CD4-positive, alpha-beta memory T cell (primary cell): ENCODE data around the gene SCN2B. TPM values are rescaled to one million over a fixed set of nuclear protein-coding genes. Genes with fewer than 3 reads are reported as not detected.

Experiments used
- CTCF ChIA-PET: fragments of 350-600 bp; sonication (Branson Sonifier 250); formaldehyde crosslinking; loops from one replicate; lab custom pipeline; 2021; ENCODE audit warnings: inconsistent platforms; ENCODE audit not compliant: partially characterized antibody; lab: Charles Lee
- POLR2A ChIA-PET: fragments of 350-600 bp; sonication (Branson Sonifier 250); formaldehyde crosslinking; loops from one replicate; lab custom pipeline; 2021; ENCODE audit not compliant: partially characterized antibody; lab: Charles Lee
- DNase-seq, 5 donors: peaks; one replicate each; pipeline versions ENCODE4 v3.0.0 to v3.0.0-alpha.2; 2020 to 2022; ENCODE audit warnings: mixed read lengths in 1 of 5
- H3K27ac ChIP-seq: one replicate; pipeline ENCODE4 v1.7.0; 2013; ENCODE audit warnings: low read depth, low read length
- H3K27me3 ChIP-seq: 2 replicates; pipeline ENCODE4 v1.7.0; 2013; ENCODE audit warnings: mild to moderate bottlenecking, low read length, moderate library complexity; ENCODE audit not compliant: insufficient read depth
- H3K36me3 ChIP-seq: 2 replicates; pipeline ENCODE4 v1.7.0; 2013; ENCODE audit warnings: mild to moderate bottlenecking, low read length, moderate library complexity; ENCODE audit not compliant: insufficient read depth
- H3K4me1 ChIP-seq: 2 replicates; pipeline ENCODE4 v1.7.0; 2013; ENCODE audit warnings: mild to moderate bottlenecking, low read length, moderate library complexity; ENCODE audit not compliant: insufficient read depth
- H3K4me3 ChIP-seq, 2 donors: one replicate each; pipeline ENCODE4 v1.7.0; 2013; ENCODE audit warnings: low read length in 2 of 2, mild to moderate bottlenecking in 1 of 2
- H3K9me3 ChIP-seq, 2 donors: one replicate each; pipeline ENCODE4 v1.7.0; 2013; ENCODE audit warnings: low read length in 2 of 2, control low read depth in 1 of 2; ENCODE audit not compliant: control insufficient read depth in 1 of 2
- H3K27ac Mint-ChIP-seq, 7 donors: one replicate each; pipeline ENCODE4 v1.8.0; 2020 to 2021; ENCODE audit warnings: mixed read lengths in 7 of 7, mild to moderate bottlenecking in 6 of 7, inconsistent platforms in 3 of 7, moderate library complexity in 3 of 7
- H3K27me3 Mint-ChIP-seq, 2 donors: one replicate each; pipeline ENCODE4 v1.8.0; 2020 to 2021; ENCODE audit warnings: mixed read lengths in 2 of 2
- H3K36me3 Mint-ChIP-seq, 2 donors: one replicate each; pipeline ENCODE4 v1.8.0; 2020 to 2021; ENCODE audit warnings: mixed read lengths in 2 of 2, inconsistent platforms in 1 of 2, mild to moderate bottlenecking in 1 of 2
- H3K4me1 Mint-ChIP-seq, 4 donors: one replicate each; pipeline ENCODE4 v1.8.0; 2020 to 2021; ENCODE audit warnings: mixed read lengths in 4 of 4, mild to moderate bottlenecking in 1 of 4
- H3K4me3 Mint-ChIP-seq, 8 donors: one replicate each; pipeline ENCODE4 v1.8.0; 2020 to 2021; ENCODE audit warnings: mixed read lengths in 8 of 8, mild to moderate bottlenecking in 7 of 8, moderate library complexity in 6 of 8, inconsistent platforms in 3 of 8
- H3K9me3 Mint-ChIP-seq, 8 donors: one replicate each; pipeline ENCODE4 v1.8.0; 2020 to 2021; ENCODE audit warnings: mixed read lengths in 8 of 8, mild to moderate bottlenecking in 5 of 8, inconsistent platforms in 3 of 8, moderate library complexity in 1 of 8
- intact Hi-C: fragments of 100-400 bp; cut with micrococcal nuclease; formaldehyde crosslinking; loops from one replicate; pipeline ENCODE4 v1.15.1; 2023
- polyA plus RNA-seq, 2 donors: library from polyadenylated mRNA; unstranded; fragments of 300-500 nt; fragmentation: Illumina TruSeq; gene quantifications; one replicate each; pipeline ENCODE4 v1.2.3, GENCODE V29; 2021
- total RNA-seq, 2 experiments: library from RNA; stranded (reverse); gene quantifications; one replicate each; pipeline ENCODE4 v1.2.3, GENCODE V29; 2021

Gene SCN2B
- total and polyA plus RNA-seq, 4 experiments from 2014 or later, result not detected

GRCh38 chr11:118138839-118139420, 37.5 kb downstream of the SCN2B start:
- H3K36me3 ChIP-seq, result no peaks in the 10 kb centered on the region
- no peak for DNase-seq
- H3K4me1 ChIP-seq, result no peaks in the 10 kb centered on the region
- Mint-ChIP-seq H3K9me3 (no peaks in the 10 kb centered on the region), H3K4me3 (no peak overlapping the region), H3K27ac (peak overlapping the region in 1 of 7 donors; percentile 18), H3K4me1 (no peaks in the 10 kb centered on the region), H3K36me3 (no peaks in the 10 kb centered on the region), H3K27me3 (peaks cover 48 to 51% of the 10 kb centered on the region in 2 donors)
- H3K27me3 ChIP-seq, result no peaks in the 10 kb centered on the region
- no peak overlapping the region for H3K27ac ChIP-seq
- no peaks in the 10 kb centered on the region for H3K9me3 ChIP-seq
- no peak overlapping the region for H3K4me3 ChIP-seq
- intact Hi-C loops, result no loop called here
- CTCF ChIA-PET, result interaction anchor here (3.3 kb wide), 1 partner anchor 33 kb away, joined by 21 read pairs; no protein-coding TSS in a partner anchor
- POLR2A ChIA-PET, result no interaction called here

- Mint-ChIP-seq H3K4me1 (no peaks in the 10 kb centered on the region), H3K36me3 (no peaks in the 10 kb centered on the region), H3K27ac (no peak overlapping the region), H3K27me3 (peaks cover 29 to 37% of the 10 kb centered on the region in 2 donors), H3K4me3 (no peak overlapping the region), H3K9me3 (no peaks in the 10 kb centered on the region)
- Histone ChIP-seq H3K27me3 (no peaks in the 10 kb centered on the region), H3K4me1 (no peaks in the 10 kb centered on the region), H3K36me3 (no peaks in the 10 kb centered on the region), H3K27ac (no peak overlapping the region), H3K9me3 (no peaks in the 10 kb centered on the region), H3K4me3 (no peak overlapping the region)
- no peak for DNase-seq
- ChIA-PET CTCF (no interaction called here), POLR2A (no interaction called here)
- intact Hi-C loops, result no loop called here
These were observed 39.6 kb downstream of the SCN2B start for GRCh38 chr11:118136801-118137200.

DNA sequence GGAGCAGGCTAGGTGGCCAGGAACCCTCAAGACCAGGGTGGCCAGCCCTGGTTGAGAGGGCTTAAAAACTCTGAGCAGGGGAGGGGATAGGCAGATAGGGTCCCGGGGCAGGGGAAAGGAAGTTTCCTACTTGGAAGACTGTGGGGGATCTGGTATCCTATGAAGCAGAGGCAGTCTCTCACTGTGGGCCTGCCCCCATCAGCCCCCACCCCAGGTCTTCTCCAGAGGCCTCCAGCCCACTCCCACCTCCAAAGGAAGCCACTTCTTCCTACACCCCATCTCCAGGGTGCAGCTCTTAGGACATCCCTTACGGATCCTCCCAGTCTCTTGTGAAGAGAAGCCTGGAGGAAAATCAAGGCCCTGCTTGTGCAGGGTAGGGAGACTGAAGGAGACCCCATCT, 40.1 kb downstream of the SCN2B start:
- ChIA-PET POLR2A (no interaction called here), CTCF (no interaction called here)
- no peak for DNase-seq
- no peaks in the 10 kb centered on the region for H3K36me3 ChIP-seq
- intact Hi-C loops, result no loop called here
- Mint-ChIP-seq H3K4me3 (no peak overlapping the region), H3K9me3 (no peaks in the 10 kb centered on the region), H3K36me3 (no peaks in the 10 kb centered on the region), H3K27me3 (peaks cover 26 to 33% of the 10 kb centered on the region in 2 donors), H3K4me1 (no peaks in the 10 kb centered on the region), H3K27ac (no peak overlapping the region)
- no peak overlapping the region for H3K4me3 ChIP-seq
- no peak overlapping the region for H3K27ac ChIP-seq
- H3K9me3 ChIP-seq, result no peaks in the 10 kb centered on the region
- no peaks in the 10 kb centered on the region for H3K27me3 ChIP-seq
- H3K4me1 ChIP-seq, result no peaks in the 10 kb centered on the region

DNA sequence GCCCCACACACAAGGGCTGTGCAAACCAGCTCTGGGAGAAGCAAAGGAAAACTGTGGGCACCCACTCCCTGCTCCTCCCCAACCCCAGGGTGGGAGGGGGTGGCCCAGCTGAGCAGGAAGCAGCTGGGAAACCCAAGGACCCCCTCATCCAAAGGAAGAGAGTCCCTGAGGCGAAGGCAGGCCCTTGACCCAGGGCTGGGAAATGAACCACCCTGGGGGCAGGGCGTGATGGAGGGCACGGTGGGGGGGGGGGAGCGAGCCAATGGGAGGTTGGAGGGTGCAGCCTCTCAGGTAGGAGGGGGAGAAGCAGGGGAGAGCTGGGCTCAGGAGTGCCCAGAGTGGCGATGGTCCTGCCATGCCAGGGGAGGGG, 40.7 kb downstream of the SCN2B start:
- Mint-ChIP-seq H3K9me3 (no peaks in the 10 kb centered on the region), H3K27me3 (peaks cover 22 to 32% of the 10 kb centered on the region in 2 donors)
- CTCF ChIA-PET, result no interaction called here

GRCh38 chr11:118135051-118135795, 41.2 kb downstream of the SCN2B start:
- no peak overlapping the region for H3K4me3 Mint-ChIP-seq
- ChIA-PET CTCF (interaction anchor here (1.1 to 1.8 kb wide), 3 partner anchors 8 to 1221 kb away, joined by 3 to 4 read pairs (median 3); no protein-coding TSS in a partner anchor), POLR2A (no interaction called here)

More for the DNA sequence above, 40.7 kb downstream of the SCN2B start:
- no peak overlapping the region for H3K4me3 ChIP-seq
- H3K36me3 ChIP-seq, result no peaks in the 10 kb centered on the region
- POLR2A ChIA-PET, result no interaction called here
- H3K4me3 Mint-ChIP-seq, result no peak overlapping the region
- no peak overlapping the region for H3K27ac ChIP-seq
- H3K36me3 Mint-ChIP-seq, result no peaks in the 10 kb centered on the region
- no peaks in the 10 kb centered on the region for H3K4me1 Mint-ChIP-seq
- intact Hi-C loops, result no loop called here
- DNase-seq, result no peak
- H3K27ac Mint-ChIP-seq, result no peak overlapping the region
- H3K9me3 ChIP-seq, result no peaks in the 10 kb centered on the region
- H3K27me3 ChIP-seq, result no peaks in the 10 kb centered on the region
- no peaks in the 10 kb centered on the region for H3K4me1 ChIP-seq

DNA sequence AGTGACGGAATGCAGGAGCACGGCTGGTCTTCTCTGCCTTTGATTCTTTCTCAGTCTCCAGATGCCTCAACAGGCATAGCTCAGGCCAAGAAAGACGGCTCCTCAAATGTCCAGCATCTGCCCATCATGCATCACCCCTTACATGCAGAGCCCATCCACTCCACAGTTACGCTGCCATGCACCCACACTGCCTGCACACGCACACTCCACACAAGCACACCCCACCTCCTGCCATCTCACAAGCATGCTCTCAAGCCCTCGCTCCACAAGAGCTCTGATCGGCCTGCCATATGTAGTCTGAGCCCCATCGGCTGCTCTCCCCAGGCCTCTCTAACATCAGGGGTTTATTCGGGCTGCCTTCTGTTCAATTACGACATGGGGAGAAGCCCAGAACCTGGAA, 42.6 kb downstream of the SCN2B start:
- POLR2A ChIA-PET, result interaction anchor here (0.6 kb wide), 1 partner anchor 9 kb away, joined by 3 read pairs; no protein-coding TSS in a partner anchor
- H3K36me3 Mint-ChIP-seq, result no peaks in the 10 kb centered on the region
- intact Hi-C loops, result no loop called here
- Histone ChIP-seq H3K27ac (no peak overlapping the region), H3K36me3 (no peaks in the 10 kb centered on the region), H3K27me3 (no peaks in the 10 kb centered on the region), H3K4me3 (no peak overlapping the region), H3K9me3 (no peaks in the 10 kb centered on the region), H3K4me1 (no peaks in the 10 kb centered on the region)
- no peaks in the 10 kb centered on the region for H3K9me3 Mint-ChIP-seq
- H3K27me3 Mint-ChIP-seq, result peaks cover 14 to 24% of the 10 kb centered on the region in 2 donors
- DNase-seq, result no peak
- peak overlapping the region in 1 of 7 donors; percentile 43 for H3K27ac Mint-ChIP-seq
- CTCF ChIA-PET, result interaction anchor here (1.1 to 2.1 kb wide), 4 partner anchors 10 to 1222 kb away, joined by 3 to 9 read pairs (median 4); no protein-coding TSS in a partner anchor
- H3K4me1 Mint-ChIP-seq, result no peaks in the 10 kb centered on the region
- H3K4me3 Mint-ChIP-seq, result no peak overlapping the region

More at GRCh38 chr11:118135051-118135795, 41.2 kb downstream of the SCN2B start:
- H3K36me3 Mint-ChIP-seq, result no peaks in the 10 kb centered on the region
- DNase-seq, result no peak
- Histone ChIP-seq H3K4me1 (no peaks in the 10 kb centered on the region), H3K9me3 (no peaks in the 10 kb centered on the region), H3K4me3 (no peak overlapping the region), H3K27ac (no peak overlapping the region), H3K36me3 (no peaks in the 10 kb centered on the region), H3K27me3 (no peaks in the 10 kb centered on the region)
- peaks cover 18 to 27% of the 10 kb centered on the region in 2 donors for H3K27me3 Mint-ChIP-seq
- H3K9me3 Mint-ChIP-seq, result no peaks in the 10 kb centered on the region
- no peaks in the 10 kb centered on the region for H3K4me1 Mint-ChIP-seq
- intact Hi-C loops, result no loop called here
- H3K27ac Mint-ChIP-seq, result no peak overlapping the region

GRCh38 chr11:118132385-118133151, 43.9 kb downstream of the SCN2B start:
- CTCF ChIA-PET, result interaction anchor here (2.1 kb wide), 1 partner anchor 39 kb away, joined by 9 read pairs; no protein-coding TSS in a partner anchor
- no peak for DNase-seq
- H3K9me3 Mint-ChIP-seq, result no peaks in the 10 kb centered on the region
- H3K27me3 Mint-ChIP-seq, result peaks cover 12 to 21% of the 10 kb centered on the region in 2 donors
- H3K36me3 ChIP-seq, result no peaks in the 10 kb centered on the region
- H3K27me3 ChIP-seq, result no peaks in the 10 kb centered on the region
- no peaks in the 10 kb centered on the region for H3K9me3 ChIP-seq
- no peaks in the 10 kb centered on the region for H3K36me3 Mint-ChIP-seq
- H3K4me1 ChIP-seq, result no peaks in the 10 kb centered on the region
- no peak overlapping the region for H3K4me3 ChIP-seq
- H3K4me1 Mint-ChIP-seq, result no peaks in the 10 kb centered on the region
- intact Hi-C loops, result no loop called here
- H3K27ac ChIP-seq, result no peak overlapping the region
- POLR2A ChIA-PET, result no interaction called here
- peak overlapping the region in 1 of 7 donors; percentile 48 for H3K27ac Mint-ChIP-seq
- H3K4me3 Mint-ChIP-seq, result no peak overlapping the region
